GM12864 (cell line): ENCODE results near the gene TMEM176B.
A peak's percentile ranks its signal among the peaks of the same experiment; 100 is the strongest.

Experiments used
- DNase-seq: peaks from one replicate; pipeline ENCODE4 v3.0.0-alpha.2; 2011; ENCODE audit warnings: low read depth
- H3K4me3 ChIP-seq: 2 replicates; pipeline ENCODE4 v1.5.1; 2011; ENCODE audit warnings: mild to moderate bottlenecking, low read depth, low read length, control low read depth
- CTCF ChIP-seq: IDR thresholded peaks from 2 replicates; pipeline ENCODE4 v1.5.1; 2011; ENCODE audit warnings: low read depth, mild to moderate bottlenecking, moderate library complexity, low read length, control low read depth, inconsistent platforms; ENCODE audit errors: missing control alignments

TMEM176B gene

GRCh38 chr7:150759479-150759878, 40.7 kb downstream of the TMEM176B start:
- TF ChIP-seq CTCF: no peak
- DNase-seq: no peak
- H3K4me3 ChIP-seq: no peak overlapping the region

DNA sequence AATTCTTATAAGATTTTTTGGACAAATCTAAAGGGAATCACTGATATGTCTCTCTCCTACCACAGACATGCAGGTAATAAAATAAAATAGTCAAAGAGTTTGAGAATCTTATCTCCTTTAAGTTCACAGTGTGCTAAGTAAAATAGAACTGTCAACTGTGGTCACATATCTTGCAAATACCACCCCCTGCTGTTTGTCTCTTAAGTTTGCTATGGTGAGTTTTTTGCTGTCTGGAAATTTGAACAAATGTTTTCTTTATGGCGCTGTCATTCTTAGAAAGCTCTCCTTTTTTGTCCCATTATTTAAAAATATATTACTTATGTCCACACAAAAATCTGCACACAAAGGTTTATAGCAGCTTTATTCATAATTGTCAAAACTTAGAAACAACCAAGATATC, 43.3 kb downstream of the TMEM176B start:
- DNase-seq: no peak

DNA sequence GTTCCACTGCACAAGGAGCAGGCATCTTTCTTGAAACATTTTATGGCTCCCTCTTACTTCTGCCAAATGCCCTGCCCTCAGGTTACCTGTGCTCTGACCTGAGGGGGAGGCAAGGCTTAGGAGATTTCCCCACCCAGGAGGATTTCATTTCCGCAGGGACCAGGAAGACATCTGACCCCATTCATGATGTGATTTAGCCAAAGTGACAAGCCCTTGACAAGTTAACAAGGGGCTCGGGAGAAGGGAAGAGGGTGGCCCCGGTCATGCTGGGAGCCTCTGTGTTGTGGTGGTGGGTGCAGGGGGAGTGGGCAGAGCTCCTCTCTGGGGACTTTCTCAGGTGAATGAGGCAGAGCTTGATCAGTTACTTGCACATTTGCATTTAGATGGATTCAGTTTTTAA, 44.0 kb downstream of the TMEM176B start:
- no peak for DNase-seq
- TF ChIP-seq CTCF: no peak
- H3K4me3 ChIP-seq: no peak overlapping the region

More for the DNA sequence above, 43.3 kb downstream of the TMEM176B start:
- H3K4me3 ChIP-seq: no peak overlapping the region
- peak; percentile 47 for TF ChIP-seq CTCF

DNA sequence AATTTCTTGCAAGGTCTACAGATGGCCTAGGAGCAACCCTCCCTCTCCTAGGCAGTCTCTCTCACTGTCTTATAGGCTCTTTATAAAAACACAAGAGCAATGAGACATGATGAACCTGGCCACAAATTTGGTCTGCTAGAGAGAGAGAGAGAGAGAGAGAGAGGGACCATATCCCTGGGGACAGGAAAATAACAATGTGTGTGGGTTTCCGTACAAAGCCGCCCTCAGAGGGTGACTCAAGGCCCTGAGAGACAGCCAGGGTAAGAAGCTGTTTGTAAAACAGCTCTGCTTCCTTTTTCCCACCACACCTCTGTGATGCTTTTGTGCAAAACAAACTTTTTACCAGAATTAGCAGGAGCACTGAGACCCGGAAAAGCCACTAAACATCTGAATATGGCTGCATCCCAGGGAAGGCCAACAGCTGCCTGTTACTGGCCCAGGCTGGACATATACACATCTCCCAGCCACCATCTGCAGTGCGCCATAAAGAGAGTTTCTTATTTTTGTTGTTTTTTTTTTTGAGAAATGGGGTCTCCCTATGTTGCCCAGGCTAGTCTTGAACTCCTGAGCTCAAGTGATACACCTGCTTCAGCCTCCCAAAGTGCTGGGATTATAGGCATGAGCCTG, 44.6 kb downstream of the TMEM176B start:
- no peak overlapping the region for H3K4me3 ChIP-seq
- peak; percentile 55 for DNase-seq
- no peak for TF ChIP-seq CTCF

GRCh38 chr7:150754951-150755350, 45.2 kb downstream of the TMEM176B start:
- TF ChIP-seq CTCF: no peak
- H3K4me3 ChIP-seq: no peak overlapping the region
- no peak for DNase-seq

- DNase-seq: no peak
- TF ChIP-seq CTCF: peak; percentile 56
- H3K4me3 ChIP-seq: no peak overlapping the region
These were observed 46.1 kb downstream of the TMEM176B start for GRCh38 chr7:150753826-150754603.
